RWPE1 (cell line): ENCODE measurements around the gene ZNF362.

ENCODE experiments used
- CTCF ChIA-PET: fragments of 350-600 bp; sonication (Branson Sonifier 250); formaldehyde crosslinking; extraction: SDS; loops from one replicate; lab custom pipeline; 2021; lab: Yijun Ruan, JAX
- POLR2A ChIA-PET: fragments of 400-600 bp; formaldehyde crosslinking; extraction: SDS; loops from one replicate; lab custom pipeline; 2020; ENCODE audit warnings: antibody characterized with exemption; ENCODE audit not compliant: low non-redundant PET; lab: Yijun Ruan, JAX
- DNase-seq: peaks from one replicate; pipeline ENCODE4 v3.0.0; 2012; ENCODE audit warnings: low spot score
- H3K27ac ChIP-seq: fragments of 450-650 bp; 2 replicates; pipeline ENCODE4 v1.5.1; 2017
- TF ChIP-seq, protein P1 (sequence below): fragments of 450-650 bp; conservative IDR thresholded peaks from 2 replicates; pipeline ENCODE4 v1.5.1; 2017; ENCODE audit warnings: low read depth, mild to moderate bottlenecking

The ZNF362 gene

DNA sequence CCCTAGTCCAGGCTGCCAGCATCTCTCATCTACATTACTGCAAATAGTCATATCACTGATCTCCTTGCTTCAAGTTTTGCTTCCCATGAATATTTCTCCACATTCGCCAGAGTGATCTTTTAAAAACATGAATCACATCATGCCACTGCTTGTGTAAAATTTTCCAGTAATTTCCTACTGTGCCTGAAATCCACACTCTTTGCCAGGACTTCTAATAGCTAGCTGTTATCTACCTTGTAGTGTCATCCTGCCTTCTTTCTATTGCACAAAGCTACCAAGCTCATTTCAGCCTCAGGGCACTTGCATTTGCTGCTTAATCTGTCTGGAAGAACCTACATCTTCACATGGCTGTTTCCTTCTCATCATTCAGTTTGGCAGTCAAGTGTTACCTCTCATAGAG is 33.9 kb upstream of the ZNF362 start:
- DNase-seq: no peak
- peak overlapping the region; percentile 78 for H3K27ac ChIP-seq
- POLR2A ChIA-PET: no interaction called here
- TF ChIP-seq, protein P1, sequence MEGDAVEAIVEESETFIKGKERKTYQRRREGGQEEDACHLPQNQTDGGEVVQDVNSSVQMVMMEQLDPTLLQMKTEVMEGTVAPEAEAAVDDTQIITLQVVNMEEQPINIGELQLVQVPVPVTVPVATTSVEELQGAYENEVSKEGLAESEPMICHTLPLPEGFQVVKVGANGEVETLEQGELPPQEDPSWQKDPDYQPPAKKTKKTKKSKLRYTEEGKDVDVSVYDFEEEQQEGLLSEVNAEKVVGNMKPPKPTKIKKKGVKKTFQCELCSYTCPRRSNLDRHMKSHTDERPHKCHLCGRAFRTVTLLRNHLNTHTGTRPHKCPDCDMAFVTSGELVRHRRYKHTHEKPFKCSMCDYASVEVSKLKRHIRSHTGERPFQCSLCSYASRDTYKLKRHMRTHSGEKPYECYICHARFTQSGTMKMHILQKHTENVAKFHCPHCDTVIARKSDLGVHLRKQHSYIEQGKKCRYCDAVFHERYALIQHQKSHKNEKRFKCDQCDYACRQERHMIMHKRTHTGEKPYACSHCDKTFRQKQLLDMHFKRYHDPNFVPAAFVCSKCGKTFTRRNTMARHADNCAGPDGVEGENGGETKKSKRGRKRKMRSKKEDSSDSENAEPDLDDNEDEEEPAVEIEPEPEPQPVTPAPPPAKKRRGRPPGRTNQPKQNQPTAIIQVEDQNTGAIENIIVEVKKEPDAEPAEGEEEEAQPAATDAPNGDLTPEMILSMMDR: no peak
- CTCF ChIA-PET: no interaction called here

DNA sequence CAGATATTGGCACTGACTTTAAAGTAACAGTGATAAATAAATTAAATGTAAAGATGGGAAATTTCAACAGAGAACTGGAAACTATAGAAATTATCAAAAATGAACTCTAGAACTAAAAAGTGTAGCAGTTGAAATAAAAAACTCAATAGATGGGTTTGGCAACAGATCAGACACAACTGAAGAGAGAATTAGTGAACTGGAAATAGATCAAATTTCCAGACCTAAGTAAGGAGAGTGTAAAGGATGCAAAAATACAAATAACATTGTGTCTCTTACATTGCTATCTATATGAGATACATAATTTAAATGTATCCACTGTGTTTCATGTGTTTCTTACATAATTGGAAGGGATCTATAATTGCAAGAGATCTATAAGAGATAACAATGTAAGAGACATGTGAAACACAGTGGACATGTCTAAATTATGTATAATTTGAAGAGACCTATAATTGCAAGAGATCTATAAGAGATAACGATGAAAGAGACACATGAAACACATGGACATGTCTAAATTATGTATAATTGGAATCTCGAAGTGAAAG is 32.1 kb upstream of the ZNF362 start:
- H3K27ac ChIP-seq: no peak overlapping the region
- CTCF ChIA-PET: no interaction called here
- POLR2A ChIA-PET: no interaction called here
- DNase-seq: no peak
- TF ChIP-seq, protein P1: no peak

DNA sequence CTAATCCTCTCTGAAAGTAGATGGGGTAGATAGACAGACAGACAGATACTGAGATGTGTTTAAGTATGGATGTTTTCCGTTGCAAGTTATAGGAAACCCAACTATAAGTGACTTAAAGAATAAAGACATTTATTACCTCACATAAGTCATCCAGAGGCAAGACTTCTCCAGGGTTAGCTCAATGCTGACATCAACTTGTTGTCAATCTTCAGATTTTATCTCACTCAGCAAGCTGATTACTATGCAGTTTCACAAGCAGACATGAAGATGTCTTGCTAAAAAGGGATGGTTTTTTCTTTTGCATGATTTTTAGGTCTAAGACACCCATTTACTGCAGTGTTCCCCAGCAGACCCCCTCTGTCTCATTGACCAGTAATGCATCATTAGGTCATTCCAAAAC is 30.7 kb upstream of the ZNF362 start:
- CTCF ChIA-PET: interaction anchor here (1.1 kb wide), 1 partner anchor 70 kb away, joined by 3 read pairs; no protein-coding TSS in a partner anchor
- POLR2A ChIA-PET: no interaction called here
- TF ChIP-seq, protein P1: no peak
- no peak overlapping the region for H3K27ac ChIP-seq
- DNase-seq: no peak

DNA sequence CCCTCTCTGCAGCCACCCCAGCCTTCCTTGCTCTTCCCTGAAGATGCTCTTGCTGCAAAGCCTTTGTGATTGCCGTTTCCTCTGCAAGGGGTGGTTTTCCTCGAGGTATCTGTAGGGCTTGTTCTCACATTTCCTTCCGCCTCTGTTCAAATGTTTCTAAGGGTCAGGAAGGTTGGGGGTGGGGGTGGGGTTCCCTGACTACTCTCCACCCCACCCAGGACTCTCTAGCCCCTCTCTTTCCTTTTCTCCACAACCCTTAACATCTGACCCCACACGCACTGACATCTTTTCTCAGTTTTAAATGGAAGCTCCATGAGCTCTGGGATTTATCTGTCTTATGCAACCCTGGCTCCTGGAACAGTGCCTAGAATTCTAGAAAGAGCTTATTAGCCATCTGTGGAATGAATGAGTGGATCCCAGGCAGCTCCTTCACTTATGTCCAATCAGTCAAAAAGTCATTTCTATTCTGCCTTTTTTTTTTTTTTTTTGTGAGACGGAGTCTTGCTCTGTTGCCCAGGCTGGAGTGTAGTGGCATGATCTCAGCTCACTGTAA is 27.3 kb upstream of the ZNF362 start:
- POLR2A ChIA-PET: interaction anchor here (0.6 kb wide), 2 partner anchors 64 to 120 kb away, joined by 3 to 4 read pairs; no protein-coding TSS in a partner anchor
- peak; percentile 59 for DNase-seq
- peak overlapping the region; percentile 54 for H3K27ac ChIP-seq
- TF ChIP-seq, protein P1: no peak
- CTCF ChIA-PET: no interaction called here

DNA sequence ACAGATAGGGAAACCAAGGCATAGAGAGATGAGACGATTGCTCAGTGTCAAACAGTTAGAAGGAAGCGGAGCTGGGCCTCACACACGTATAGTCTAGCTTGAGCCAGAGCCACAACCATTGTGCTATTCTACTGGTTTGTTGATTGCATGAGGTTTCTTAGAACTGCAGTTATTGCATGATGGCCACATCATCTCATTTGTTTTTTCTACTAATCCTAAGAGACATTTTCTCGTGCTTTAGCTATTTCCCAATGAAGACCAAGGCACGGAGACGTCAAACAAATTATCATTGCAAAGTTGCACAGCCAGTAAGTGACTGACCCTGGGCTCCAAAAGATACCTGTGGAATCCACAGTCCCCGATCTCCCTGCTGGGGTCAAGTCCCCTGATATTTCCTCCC is 25.1 kb upstream of the ZNF362 start:
- ChIA-PET CTCF (interaction anchor here (1.0 kb wide), 1 partner anchor 24 kb away, joined by 3 read pairs; no protein-coding TSS in a partner anchor), POLR2A (no interaction called here)
- TF ChIP-seq, protein P1: no peak
- H3K27ac ChIP-seq: no peak overlapping the region
- DNase-seq: no peak

DNA sequence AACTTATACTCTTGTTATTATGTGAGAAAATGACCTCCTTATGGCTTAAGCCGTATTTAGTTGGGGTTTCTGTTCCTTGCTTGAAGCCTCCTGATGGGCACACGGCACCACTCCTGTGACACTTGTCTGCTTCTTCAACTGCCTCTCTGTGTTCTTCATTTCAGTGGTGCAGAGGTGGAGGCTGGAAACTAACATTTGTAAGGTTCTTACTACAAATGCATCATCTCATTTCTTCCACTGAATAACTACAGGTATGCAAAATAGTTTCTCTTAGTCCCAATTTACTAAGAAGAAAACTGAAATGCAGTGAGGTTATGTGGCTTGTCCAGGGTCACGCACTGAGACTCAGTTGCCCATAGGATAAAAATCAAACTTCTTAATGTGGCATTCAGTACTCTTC is 23.6 kb upstream of the ZNF362 start:
- POLR2A ChIA-PET: no interaction called here
- no peak for DNase-seq
- TF ChIP-seq, protein P1: no peak
- CTCF ChIA-PET: no interaction called here
- no peak overlapping the region for H3K27ac ChIP-seq
